A673 (cell line): ENCODE measurements around the gene ALOX12. TPM values are rescaled to one million over a fixed set of nuclear protein-coding genes. Genes with fewer than 3 reads are reported as not detected.
"Not testable (repeated sequence)": the region's sequence is repeated elsewhere in the genome, so short reads cannot be mapped to it uniquely, and the experiment has no call there.

Source experiments
- BruUV-seq: library from RNA; stranded (reverse); fragments of 400-500 nt; replicated peaks from 2 replicates; lab custom pipeline; 2021; lab: Mats Ljungman, UMichigan
- CTCF ChIA-PET: fragments of 300-600 bp; sonication (Branson Sonifier 250); formaldehyde crosslinking; loops from one replicate; lab custom pipeline; 2022; ENCODE audit warnings: antibody characterized with exemption; lab: Charles Lee
- POLR2A ChIA-PET: fragments of 300-600 bp; sonication (Branson Sonifier 250); formaldehyde crosslinking; loops from one replicate; lab custom pipeline; 2022; ENCODE audit warnings: antibody characterized with exemption; ENCODE audit not compliant: low non-redundant PET; lab: Charles Lee
- DNase-seq: peaks from one replicate; pipeline ENCODE4 v3.0.0-alpha.2; 2015; ENCODE audit warnings: low spot score
- H3K27ac ChIP-seq: fragments of 200-600 bp; sonication (generic); 2 replicates; pipeline ENCODE4 v1.5.1; 2016; ENCODE audit warnings: mixed run types, low read depth, mild to moderate bottlenecking, mixed read lengths, antibody characterized with exemption, low read length; ENCODE audit not compliant: poor library complexity, severe bottlenecking
- H3K27me3 ChIP-seq: fragments of 200-600 bp; sonication (generic); replicated peaks from 2 replicates; pipeline ENCODE4 v1.6.1; 2017; ENCODE audit warnings: mixed run types, low read depth, mild to moderate bottlenecking, mixed read lengths, antibody characterized with exemption, low read length; ENCODE audit not compliant: insufficient read depth, poor library complexity
- H3K36me3 ChIP-seq: fragments of 200-600 bp; sonication (generic); 2 replicates; pipeline ENCODE4 v1.6.1; 2016; ENCODE audit warnings: mixed run types, mild to moderate bottlenecking, mixed read lengths, antibody characterized with exemption, low read length; ENCODE audit not compliant: insufficient read depth, poor library complexity, severe bottlenecking
- H3K4me1 ChIP-seq: fragments of 200-600 bp; sonication (generic); 2 replicates; pipeline ENCODE4 v1.6.1; 2017; ENCODE audit warnings: mixed run types, mild to moderate bottlenecking, mixed read lengths, antibody characterized with exemption, low read length; ENCODE audit not compliant: insufficient read depth, poor library complexity, severe bottlenecking
- H3K4me3 ChIP-seq: fragments of 200-600 bp; sonication (generic); 2 replicates; pipeline ENCODE4 v1.5.1; 2016; ENCODE audit warnings: low read depth, mixed run types, mild to moderate bottlenecking, mixed read lengths, low read length; ENCODE audit not compliant: poor library complexity, severe bottlenecking
- H3K9me3 ChIP-seq: fragments of 200-600 bp; sonication (generic); 2 replicates; pipeline ENCODE4 v1.6.1; 2016; ENCODE audit warnings: mixed run types, low read depth, mild to moderate bottlenecking, mixed read lengths, antibody characterized with exemption, low read length; ENCODE audit not compliant: poor library complexity, severe bottlenecking
- EZH2 ChIP-seq: fragments of 200-600 bp; sonication (generic); IDR thresholded peaks from 2 replicates; pipeline ENCODE4 v1.6.1; 2017; ENCODE audit warnings: borderline replicate concordance, low read depth, mild to moderate bottlenecking, mixed read lengths, antibody characterized with exemption, low read length; ENCODE audit not compliant: poor library complexity, severe bottlenecking
- intact Hi-C: fragments of 100-400 bp; cut with micrococcal nuclease; formaldehyde crosslinking; loops from one replicate; pipeline ENCODE4 v1.10.0; 2022; ENCODE audit not compliant: unreplicated experiment
- total RNA-seq: library from RNA; stranded (reverse); gene quantifications from 2 replicates; pipeline ENCODE4 v1.2.3, GENCODE V29; 2021
- TF ChIP-seq, protein P1 (sequence below): fragments of 300-800, 200-600 bp; sonication (generic); conservative IDR thresholded peaks from 2 replicates; pipeline ENCODE4 v1.5.1; 2017; ENCODE audit warnings: low read depth, mild to moderate bottlenecking, antibody characterized with exemption, low read length, moderate library complexity, mixed read lengths

ALOX12 gene
- total RNA-seq, 1 experiment from 2014 or later = not detected

GRCh38 chr17:6948976-6949375 is 46.9 kb upstream of the ALOX12 start:
- no TSS peak for BruUV-seq
- no peak overlapping the region for H3K27ac ChIP-seq
- CTCF ChIA-PET = no interaction called here
- intact Hi-C loops = no loop called here
- no peaks in the 10 kb centered on the region for H3K27me3 ChIP-seq
- TF ChIP-seq EZH2 = no peak
- TF ChIP-seq, protein P1, sequence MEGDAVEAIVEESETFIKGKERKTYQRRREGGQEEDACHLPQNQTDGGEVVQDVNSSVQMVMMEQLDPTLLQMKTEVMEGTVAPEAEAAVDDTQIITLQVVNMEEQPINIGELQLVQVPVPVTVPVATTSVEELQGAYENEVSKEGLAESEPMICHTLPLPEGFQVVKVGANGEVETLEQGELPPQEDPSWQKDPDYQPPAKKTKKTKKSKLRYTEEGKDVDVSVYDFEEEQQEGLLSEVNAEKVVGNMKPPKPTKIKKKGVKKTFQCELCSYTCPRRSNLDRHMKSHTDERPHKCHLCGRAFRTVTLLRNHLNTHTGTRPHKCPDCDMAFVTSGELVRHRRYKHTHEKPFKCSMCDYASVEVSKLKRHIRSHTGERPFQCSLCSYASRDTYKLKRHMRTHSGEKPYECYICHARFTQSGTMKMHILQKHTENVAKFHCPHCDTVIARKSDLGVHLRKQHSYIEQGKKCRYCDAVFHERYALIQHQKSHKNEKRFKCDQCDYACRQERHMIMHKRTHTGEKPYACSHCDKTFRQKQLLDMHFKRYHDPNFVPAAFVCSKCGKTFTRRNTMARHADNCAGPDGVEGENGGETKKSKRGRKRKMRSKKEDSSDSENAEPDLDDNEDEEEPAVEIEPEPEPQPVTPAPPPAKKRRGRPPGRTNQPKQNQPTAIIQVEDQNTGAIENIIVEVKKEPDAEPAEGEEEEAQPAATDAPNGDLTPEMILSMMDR = no peak
- POLR2A ChIA-PET = no interaction called here
- no peaks in the 10 kb centered on the region for H3K4me1 ChIP-seq
- no peak for DNase-seq
- H3K4me3 ChIP-seq = no peak overlapping the region
- no peaks in the 10 kb centered on the region for H3K9me3 ChIP-seq
- H3K36me3 ChIP-seq = no peaks in the 10 kb centered on the region

DNA sequence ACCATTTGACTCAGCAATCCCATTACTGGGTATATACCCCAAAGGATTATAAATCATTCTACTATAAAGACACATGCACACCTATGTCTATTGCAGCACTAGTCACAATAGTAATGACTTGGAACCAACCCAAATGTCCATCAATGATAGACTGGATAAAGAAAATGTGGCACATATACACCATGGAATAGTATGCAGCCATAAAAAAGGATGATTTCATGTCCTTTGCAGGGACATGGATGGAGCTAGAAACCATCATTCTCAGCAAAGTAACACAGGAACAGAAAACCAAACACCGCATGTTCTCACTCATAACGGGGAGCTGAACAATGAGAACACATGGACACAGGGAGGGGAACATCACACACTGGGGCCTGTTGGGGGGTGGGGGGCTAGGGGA is 44.9 kb upstream of the ALOX12 start:
- H3K27ac ChIP-seq, BruUV-seq, CTCF ChIA-PET, intact Hi-C loops, H3K36me3 ChIP-seq, H3K4me1 ChIP-seq, H3K9me3 ChIP-seq, POLR2A ChIA-PET, H3K27me3 ChIP-seq, H3K4me3 ChIP-seq, DNase-seq: not testable (repeated sequence)

- CTCF ChIA-PET = no interaction called here
- intact Hi-C loops = no loop called here
- TF ChIP-seq EZH2 = no peak
- TF ChIP-seq, protein P1 = no peak
- DNase-seq = no peak
- POLR2A ChIA-PET = no interaction called here
- no peaks in the 10 kb centered on the region for H3K9me3 ChIP-seq
- peaks cover 3% of the 10 kb centered on the region for H3K27me3 ChIP-seq
- H3K4me3 ChIP-seq = no peak overlapping the region
- no TSS peak for BruUV-seq
- H3K4me1 ChIP-seq = no peaks in the 10 kb centered on the region
- no peaks in the 10 kb centered on the region for H3K36me3 ChIP-seq
- H3K27ac ChIP-seq = no peak overlapping the region
Observed at GRCh38 chr17:6953689-6954088, 42.2 kb upstream of the ALOX12 start.

DNA sequence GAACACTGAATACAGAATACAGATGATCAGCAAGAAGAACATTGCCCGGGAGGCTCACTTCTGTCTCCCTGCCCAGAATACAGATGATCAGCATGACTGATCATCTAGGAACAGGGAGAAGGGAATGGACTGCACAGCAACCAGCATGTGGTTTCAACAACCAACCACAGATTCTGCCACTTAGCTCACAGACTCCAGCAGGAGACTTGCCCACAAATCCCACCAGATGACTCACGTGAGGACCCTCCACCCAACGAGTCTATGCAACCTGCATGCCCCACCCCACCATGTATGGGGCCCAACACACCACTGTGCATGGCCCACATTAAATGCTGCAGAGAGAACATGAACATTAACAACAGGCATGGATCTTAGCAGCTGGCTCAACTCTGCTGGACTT is 36.1 kb upstream of the ALOX12 start:
- TF ChIP-seq EZH2 = no peak
- TF ChIP-seq, protein P1 = no peak
- Histone ChIP-seq H3K9me3 (no peaks in the 10 kb centered on the region), H3K4me3 (no peak overlapping the region), H3K36me3 (no peaks in the 10 kb centered on the region), H3K27ac (no peak overlapping the region), H3K4me1 (no peaks in the 10 kb centered on the region), H3K27me3 (peaks cover 17% of the 10 kb centered on the region)
- ChIA-PET POLR2A (interaction anchor here (0.6 kb wide), 1 partner anchor 22 kb away, joined by 3 read pairs; no protein-coding TSS in a partner anchor), CTCF (no interaction called here)
- no peak for DNase-seq
- intact Hi-C loops = no loop called here
- no TSS peak for BruUV-seq
